T-helper 2 cell treated with Interferon-gamma antibody and Interleukin-4, amounts not matched to agents 100 ng/mL and 5 ng/mL, for 36 hours (primary cell): ENCODE measurements around the gene PALM. TPM values are rescaled to one million over a fixed set of nuclear protein-coding genes. Genes with fewer than 3 reads are reported as not detected.

Source experiments
- intact Hi-C: fragments of 100-400 bp; cut with micrococcal nuclease; formaldehyde crosslinking; loops from one replicate; pipeline ENCODE4 v1.15.1; 2023
- total RNA-seq: library from RNA; stranded (reverse); gene quantifications from 2 replicates; pipeline ENCODE4 v1.2.3, GENCODE V29; 2022

PALM gene
- total RNA-seq, 1 donor from 2014 or later = not detected

DNA sequence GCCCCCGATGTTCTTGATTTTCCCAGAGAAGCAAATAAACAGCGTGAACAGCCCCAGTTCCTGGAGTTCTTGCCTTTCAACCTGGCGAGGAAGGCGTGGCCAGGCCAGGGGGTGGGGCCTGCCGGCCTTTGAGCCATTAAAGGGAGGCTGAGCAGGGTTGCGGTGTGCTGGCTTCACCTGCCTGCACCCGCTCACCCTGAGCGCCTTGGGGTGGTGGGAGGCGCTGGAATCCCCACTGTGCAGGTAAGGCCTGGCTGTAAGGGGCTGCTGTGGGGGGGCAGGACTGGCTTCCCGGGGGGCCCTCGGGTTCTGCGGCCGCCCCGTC is 39.5 kb downstream of the PALM start:
- intact Hi-C loops = no loop called here

GRCh38 chr19:749811-750210 is 41.1 kb downstream of the PALM start:
- intact Hi-C loops = no loop called here

DNA sequence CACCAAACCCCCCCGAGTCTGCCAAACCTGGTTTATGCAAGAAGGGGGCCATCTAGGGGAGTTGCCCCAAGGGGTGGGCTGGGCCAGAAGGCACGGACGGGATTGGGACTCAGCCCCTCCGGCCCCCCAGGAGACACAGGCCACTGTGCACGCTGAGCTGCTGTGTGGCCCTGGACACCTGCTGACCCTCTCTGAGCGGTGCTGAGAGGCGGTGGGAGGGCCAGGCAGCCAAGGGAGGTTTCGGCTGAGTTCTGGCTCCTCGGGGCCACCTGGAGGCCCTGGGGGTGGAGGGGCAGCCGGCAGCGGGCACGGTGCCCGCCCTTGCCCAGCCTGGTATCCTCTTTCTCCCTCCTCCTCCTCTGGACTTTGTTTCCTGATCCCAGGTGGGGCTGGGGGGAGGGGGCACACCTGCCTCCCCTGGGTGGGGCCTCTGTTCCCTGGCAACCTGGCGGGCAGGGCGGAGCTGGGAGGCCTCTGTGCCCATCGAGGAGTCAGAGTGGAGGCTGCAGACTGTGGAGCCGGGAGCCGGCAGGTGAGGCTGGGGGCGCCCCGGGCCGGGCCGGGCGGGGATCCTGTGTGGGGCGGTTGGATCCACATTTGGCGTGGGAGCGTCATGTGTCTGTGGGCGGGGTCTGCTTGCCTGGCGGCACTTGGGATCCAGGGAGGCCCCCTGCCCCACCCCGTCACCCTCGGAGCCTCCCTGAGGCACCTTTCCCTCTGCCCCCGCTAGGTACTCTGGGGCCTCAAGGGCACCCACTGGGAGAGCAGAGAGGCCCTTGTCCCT is 42.1 kb downstream of the PALM start, which contains the start of gene MISP:
Gene MISP (plus strand): TSS at position 473 of the 784 bp plus-strand sequence. CDS start 5,835 bp downstream, outside the sequence.
- intact Hi-C loops = no loop called here

- intact Hi-C loops = no loop called here
Measured at GRCh38 chr19:751501-752341, 43.0 kb downstream of the PALM start.

DNA sequence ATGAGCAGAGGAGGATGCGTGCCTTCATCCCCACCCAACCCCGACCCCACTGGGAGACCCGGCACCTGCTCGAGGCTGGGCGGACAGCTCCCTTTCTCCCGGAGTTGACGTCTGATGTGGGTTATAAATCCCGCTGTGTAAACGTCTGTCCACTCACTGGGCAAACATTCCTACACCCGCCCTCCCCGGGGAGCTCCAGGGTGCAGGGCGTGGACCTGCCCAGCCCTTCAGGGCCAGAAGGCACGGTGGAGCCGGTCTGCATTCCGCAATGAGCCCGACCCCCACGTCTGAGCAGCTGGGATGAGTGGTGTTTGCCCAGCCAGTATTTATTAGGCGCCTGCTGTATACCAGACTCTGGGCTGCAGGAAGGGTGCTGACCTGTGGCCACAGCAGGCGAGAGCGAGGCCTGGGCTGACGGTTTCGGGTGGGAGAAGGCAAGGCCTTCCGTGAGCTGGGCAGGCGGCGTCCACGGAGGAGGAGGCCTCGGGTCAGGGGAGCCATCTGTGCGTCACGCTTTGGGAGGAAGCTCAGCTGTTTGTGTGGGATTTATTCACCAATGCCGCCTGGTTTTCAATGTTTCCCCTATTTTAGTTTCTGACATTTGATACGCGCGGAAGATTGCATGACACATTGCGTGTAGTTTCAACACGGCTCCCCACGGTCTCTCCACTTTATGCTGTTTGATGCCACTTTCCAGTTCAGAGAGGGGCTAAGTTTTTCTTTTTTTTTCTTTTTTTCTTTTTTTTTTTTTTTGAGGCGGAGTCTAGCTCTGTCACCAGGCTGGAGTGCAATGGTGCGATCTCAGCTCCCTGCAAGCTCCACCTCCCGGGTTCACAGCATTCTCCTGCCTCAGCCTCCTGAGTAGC is 44.1 kb downstream of the PALM start:
- intact Hi-C loops = no loop called here

DNA sequence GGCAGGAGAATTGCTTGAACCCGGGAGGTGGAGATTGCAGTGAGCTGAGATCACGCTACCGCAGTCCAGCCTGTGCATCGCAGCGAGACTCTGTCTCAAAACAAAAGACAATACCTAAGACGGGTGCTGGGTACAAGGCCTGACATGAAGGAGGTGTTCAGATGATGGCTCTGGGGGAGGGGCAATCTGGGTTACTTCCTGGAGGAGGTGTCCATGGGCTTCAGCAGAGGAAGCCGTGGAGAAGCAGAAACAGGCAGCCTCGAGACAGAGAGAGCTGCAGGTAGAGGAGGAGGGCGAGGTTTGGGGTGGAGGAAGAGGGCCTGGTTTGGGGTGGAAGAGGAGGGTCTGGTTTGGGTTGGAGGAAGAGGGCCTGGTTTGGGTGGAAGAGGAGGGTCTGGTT is 45.8 kb downstream of the PALM start:
- intact Hi-C loops = no loop called here

- intact Hi-C loops = no loop called here
Measured at GRCh38 chr19:755063-755462, 46.3 kb downstream of the PALM start.

DNA sequence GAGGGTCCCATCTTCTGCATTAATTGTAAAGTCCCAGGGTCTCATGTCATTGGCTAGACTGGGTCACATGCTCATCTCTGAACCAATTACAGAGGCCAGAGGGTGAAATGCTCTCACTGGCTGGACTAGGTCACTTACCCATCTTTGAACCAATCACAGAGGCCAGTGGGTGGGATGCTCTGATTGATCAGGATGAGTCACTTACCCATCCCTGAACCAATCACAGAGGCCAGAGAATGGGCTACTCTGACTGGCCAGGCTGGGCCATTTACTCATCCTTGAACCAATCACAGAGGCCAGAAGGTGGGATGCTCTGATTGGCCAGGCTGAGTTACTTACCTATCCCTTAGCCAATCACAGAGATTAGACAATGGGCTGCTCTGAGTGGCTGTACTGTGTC is 47.5 kb downstream of the PALM start:
- intact Hi-C loops = no loop called here

GRCh38 chr19:756821-757688 is 48.3 kb downstream of the PALM start:
- intact Hi-C loops = no loop called here

DNA sequence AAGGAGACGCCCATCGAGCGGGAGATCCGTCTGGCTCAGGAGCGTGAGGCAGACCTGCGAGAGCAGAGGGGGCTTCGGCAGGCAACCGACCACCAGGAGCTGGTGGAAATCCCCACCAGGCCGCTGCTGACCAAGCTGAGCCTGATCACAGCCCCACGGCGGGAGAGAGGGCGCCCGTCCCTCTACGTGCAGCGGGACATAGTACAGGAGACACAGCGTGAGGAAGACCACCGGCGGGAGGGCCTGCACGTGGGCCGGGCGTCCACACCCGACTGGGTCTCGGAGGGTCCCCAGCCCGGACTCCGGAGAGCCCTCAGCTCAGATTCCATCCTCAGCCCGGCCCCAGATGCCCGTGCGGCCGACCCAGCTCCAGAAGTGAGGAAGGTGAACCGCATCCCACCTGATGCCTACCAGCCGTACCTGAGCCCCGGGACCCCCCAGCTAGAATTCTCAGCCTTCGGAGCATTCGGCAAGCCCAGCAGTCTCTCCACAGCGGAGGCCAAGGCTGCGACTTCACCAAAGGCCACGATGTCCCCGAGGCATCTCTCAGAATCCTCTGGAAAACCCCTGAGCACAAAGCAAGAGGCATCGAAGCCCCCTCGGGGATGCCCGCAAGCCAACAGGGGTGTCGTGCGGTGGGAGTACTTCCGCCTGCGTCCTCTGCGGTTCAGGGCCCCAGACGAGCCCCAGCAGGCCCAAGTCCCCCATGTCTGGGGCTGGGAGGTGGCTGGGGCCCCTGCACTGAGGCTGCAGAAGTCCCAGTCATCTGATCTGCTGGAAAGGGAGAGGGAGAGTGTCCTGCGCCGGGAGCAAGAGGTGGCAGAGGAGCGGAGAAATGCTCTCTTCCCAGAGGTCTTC is 49.3 kb downstream of the PALM start:
- intact Hi-C loops = no loop called here

DNA sequence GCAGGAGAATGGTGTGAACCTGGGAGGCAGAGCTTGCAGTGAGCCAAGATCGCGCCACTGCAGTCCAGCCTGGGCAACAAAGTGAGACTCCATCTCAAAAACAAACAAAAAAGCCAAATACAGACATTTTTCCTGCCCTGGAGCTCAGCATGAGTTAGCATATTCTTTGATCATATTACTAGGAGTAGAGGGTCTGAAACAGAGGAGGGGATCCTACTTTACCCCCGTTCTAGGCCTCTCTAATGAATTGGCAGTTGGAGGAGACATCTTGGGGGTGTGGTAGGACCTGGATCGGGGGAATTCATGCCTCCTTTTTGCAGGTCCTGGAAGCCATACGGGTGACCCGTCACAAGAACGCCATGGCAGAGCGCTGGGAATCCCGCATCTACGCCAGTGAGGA is 54.4 kb downstream of the PALM start:
- intact Hi-C loops = no loop called here

DNA sequence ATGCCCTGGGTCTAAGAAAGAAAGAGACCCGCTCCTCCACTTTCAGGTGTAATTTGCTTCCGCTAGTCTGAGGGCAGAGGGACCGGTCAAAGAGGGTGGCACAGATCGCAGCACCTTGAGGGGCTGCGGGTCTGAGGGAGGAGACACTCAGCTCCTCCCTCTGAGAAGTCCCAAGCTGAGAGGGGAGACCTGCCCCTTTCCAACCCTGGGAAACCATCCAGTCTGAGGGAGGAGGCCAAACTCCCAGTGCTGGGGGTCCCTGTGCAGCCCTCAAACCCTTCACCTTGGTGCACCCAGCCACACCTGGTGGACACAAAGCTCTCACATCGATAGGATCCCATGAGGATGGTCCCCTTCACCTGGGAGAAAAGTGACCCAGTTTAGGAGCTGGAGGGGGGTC is 55.1 kb downstream of the PALM start:
- intact Hi-C loops = no loop called here

GRCh38 chr19:764301-764700 is 55.6 kb downstream of the PALM start:
- intact Hi-C loops = no loop called here

DNA sequence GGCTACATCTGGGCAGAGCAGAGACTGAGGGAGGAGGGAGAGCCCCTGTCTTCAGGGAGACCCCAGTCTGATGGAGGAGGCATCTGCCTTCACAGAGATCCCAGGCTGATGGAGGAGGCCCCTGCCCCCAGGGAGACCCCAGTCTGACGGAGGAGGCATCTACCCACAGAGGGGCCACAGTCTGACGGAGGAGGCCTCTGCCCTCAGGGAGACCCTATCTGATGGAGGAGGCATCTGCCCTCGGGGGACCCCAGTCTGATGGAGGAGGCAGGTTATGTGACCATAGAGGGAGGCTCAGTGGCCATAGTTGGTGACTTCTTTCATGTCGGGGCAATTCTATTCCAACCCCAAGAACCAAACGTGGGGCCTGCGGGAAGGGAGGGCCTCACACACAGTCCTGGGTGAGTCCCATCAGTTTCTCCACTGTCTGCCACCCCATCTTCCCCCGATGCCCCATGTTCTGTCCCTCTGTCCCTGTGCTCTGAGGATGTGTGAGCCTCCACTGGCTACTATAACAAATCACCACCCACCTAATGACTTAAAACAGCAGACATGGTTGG is 56.5 kb downstream of the PALM start:
- intact Hi-C loops = no loop called here

DNA sequence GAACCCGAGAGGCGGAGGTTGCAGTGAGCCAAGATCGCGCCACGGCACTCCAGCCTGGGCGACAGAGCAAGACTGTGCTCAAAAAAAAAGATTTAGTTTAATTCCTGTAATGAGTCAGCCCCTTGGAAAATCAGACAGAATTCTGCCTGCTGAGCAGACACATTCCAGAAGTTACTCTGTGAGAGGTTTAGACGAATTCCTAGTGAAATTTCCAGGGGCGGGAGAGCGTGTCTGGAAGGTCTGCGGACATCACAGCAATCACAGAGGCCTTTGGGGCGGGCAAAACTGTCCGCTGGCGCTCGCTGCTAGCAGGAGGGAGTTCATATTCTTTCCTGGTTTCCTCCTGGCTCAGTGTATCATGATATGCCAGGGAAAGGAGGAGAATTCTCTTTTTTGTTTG is 59.7 kb downstream of the PALM start:
- intact Hi-C loops = no loop called here

DNA sequence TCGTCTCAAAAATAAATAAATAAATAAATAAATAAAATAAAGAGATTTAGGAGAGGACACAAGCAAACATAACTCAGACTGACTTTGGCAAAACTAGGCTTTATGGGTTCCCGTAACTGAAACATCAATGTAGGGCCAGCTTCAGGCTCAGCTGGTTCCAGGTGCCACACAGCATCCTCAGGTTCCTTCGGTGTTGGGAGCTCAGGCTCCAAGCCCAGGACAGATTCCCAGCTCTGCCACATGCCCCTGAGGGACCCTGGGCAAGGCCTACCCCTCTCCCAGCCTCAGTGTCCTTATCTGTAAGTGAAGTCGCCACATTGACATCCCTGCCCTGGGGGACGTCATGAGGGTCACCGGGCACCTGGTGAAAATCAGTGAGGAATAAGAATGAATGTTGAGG is 60.9 kb downstream of the PALM start:
- intact Hi-C loops = loop anchor here (1.0 to 5.0 kb wide), 2 partner anchors 88 to 152 kb away; partner anchors contain the start of gene CFD

- intact Hi-C loops = loop anchor here (5.0 kb wide), 1 partner anchor 86 kb away; the partner anchor contains the start of gene CFD
Measured at GRCh38 chr19:771332-771785, 62.6 kb downstream of the PALM start.

GRCh38 chr19:772063-772462 is 63.3 kb downstream of the PALM start:
- intact Hi-C loops = loop anchor here (5.0 kb wide), 1 partner anchor 85 kb away; the partner anchor contains the start of gene CFD
